NCI-H510A treated with DMSO at 0.1 percent for 48 hours (cell line): ENCODE data around the gene ARHGAP12.

ENCODE experiments used
- DNase-seq: peaks from one replicate; lab custom pipeline; 2025; lab: John Stamatoyannopoulos, UW

The ARHGAP12 gene

DNA sequence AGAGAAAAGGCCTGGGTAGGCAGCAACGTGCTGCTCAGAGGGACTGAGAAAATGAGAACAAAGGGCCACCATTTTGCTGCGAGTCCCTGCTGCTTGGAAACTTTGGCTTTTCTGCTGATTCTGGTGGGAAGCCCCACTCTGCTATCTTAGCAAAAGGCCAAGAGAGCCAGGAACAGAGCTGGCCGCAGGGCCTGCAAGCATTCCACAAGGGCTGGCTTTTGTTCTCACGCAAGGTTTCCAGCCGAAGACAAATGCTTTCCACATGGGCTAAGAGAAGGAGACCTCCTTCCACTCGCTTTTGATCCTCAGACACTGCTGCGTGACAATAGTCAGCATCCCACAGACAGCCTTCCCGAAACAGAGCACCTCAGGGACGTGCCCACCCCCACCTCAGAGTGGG, 163.1 kb downstream of the ARHGAP12 start:
- no peak for DNase-seq

DNA sequence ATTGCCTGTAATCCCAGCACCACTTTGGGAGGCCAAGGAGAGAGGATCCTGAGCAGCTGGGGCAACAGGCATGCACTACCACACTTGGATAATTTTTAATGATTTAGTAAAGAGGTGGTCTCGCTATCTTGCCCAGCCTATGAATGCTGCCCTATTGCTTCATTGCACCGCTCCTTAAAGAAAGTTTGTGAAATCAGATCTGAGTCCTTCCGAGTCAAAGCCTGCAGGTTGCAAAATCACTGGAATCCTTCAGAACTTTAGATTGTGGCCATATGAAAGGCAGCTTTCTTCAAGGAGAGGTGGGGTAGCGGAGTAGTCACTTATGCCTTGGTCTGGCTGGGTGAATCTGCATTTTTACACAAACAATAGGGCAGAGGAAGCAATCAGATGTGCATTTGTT, 166.3 kb downstream of the ARHGAP12 start:
- DNase-seq, result no peak

DNA sequence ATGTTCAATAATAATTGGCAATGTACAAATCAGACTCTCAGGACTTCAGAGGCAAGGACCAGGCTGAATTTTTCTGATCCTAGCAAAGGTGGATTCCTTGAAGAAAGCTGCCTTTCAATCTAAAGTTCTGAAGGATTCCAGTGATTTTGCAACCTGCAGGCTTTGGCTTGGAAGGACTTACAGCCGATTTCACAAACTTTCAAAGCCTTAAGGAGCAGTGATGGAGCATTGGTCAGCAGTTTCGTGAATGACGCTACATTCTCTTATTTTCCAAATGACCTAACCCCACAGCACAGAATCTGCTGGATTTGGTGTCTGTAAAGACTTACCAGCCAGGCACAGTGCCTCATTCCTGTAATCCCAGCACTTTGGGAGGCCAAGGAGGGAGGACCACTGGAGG, 167.5 kb downstream of the ARHGAP12 start:
- DNase-seq, result no peak

DNA sequence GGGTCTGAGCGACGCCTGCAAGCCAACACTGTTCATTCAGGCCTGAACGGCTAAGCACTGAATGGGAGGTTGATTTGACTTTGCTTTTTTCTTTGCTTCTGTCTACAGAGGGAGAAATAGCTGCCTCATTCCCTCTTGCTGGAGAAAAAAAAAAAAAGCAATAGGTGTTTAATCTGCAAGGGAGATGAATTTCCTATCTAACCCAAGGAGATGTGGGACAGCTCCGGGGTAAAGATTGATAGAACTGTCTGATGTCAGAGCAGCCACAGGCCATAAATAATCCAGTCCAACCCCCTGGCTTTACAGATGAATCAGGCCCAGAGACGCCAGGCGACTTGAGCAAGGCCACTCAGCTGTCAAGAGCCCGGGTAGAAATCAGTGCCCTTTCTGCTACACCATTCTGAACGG, 168.0 kb downstream of the ARHGAP12 start:
- DNase-seq, result no peak

DNA sequence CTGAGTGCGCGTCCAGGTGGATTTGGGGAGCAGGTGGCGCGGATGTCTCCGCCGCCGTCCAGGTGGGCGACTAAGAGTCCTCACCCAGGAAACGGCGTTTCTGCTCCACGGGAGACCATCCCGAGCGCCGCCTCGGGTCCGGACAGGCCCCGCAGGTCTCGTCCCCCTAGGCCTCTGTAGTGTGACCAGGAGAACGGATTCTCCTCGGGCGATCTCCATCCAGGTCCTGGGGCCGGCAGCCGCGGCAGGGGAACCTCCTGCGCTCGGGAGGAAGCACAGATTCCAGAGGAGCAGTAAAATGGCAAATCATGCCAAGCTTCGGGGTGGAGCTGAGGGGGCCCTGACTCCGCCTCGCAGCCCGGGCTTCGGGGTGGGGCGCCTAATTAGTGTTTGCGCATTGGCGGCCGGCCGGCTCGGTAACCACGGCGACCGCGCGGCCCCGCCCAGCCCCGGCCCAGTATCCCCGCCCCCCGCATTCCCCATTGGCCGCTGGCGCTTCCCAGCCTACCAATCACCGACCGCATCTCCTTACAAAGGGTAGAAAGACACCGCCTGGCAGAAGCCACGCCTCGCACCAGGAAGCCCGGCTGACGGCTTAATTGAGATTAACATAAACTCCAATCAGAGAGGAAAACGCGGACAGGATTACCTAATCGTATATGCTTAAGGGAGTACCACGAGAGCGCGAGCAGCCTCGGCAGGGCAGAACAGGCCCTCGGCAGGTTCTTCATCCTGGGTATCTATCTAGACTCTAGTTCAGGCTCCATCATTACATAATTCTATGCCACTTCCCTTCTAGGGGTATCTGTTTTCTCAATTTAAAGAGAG, 168.6 kb downstream of the ARHGAP12 start:
- peak; percentile 89 for DNase-seq

DNA sequence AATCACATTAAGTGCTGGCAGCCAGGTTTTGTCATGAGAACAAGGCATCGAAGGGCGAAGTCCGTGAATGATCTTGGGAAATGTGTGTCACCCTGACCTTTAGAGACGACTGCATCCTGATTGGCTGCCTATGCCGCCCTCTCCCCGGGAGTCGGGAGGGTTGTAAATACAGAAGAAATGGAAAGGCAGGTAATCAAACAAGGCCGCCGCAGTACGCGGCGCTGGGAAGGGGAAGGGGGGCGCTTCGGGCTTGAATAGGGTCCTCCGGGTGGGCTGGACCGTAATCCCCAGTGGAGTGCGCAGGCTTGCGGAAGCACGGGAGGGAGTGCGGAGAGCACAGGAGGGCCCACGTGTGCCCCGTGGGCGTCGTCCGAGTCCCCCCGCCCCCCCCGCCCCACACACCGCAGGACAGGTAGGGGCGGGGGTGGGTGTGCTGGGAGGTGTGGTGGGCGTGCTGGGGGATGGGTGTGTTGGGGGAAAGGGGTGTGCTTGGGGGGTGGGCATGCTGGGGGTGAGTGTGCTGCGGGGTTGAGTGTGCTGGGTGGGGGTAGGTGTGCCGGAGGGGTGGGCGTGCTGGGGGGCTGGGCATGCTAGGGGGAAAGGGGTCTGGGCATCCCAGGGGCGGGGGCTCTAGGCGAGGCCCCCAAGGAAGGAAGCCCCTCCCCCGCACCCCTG, 169.4 kb downstream of the ARHGAP12 start:
- peak; percentile 25 for DNase-seq

DNA sequence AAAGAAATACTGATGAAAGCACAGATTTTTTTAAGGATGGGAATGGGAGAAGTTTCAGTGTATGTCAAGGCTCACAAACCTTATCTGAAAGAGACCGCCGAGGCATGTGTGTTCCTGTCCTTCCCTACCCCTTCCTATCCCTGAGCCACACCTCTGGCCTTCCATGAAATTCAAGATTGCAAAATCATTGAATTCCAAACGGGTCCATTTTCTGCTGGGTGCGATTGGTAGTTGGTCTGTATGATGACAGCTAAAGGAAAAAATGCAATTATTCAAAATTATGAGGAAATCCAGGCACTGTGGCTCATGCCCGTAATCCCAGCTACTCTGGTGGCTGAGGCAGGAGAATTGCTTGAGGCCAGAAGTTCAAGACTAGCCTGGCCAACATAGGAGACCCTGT, 170.1 kb downstream of the ARHGAP12 start:
- DNase-seq, result no peak

DNA sequence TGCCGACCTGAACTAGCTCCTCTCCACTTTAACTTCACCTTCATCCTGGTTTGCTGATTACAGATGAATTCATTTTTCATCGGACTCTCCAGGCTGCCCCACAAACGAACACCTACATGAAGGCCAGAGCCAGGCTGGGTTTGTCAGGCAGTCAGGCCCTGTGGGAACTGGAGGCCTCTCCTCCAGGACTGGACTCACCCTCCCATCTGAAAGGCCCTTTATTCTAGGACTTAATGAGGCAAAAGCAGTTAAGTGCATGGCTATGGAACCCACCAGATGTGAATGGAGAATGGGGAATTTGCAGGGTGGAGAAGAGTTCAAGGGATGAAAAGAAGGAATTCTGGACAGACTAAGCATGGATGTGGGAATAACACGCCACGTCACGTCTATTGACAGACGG, 170.8 kb downstream of the ARHGAP12 start:
- no peak for DNase-seq

DNA sequence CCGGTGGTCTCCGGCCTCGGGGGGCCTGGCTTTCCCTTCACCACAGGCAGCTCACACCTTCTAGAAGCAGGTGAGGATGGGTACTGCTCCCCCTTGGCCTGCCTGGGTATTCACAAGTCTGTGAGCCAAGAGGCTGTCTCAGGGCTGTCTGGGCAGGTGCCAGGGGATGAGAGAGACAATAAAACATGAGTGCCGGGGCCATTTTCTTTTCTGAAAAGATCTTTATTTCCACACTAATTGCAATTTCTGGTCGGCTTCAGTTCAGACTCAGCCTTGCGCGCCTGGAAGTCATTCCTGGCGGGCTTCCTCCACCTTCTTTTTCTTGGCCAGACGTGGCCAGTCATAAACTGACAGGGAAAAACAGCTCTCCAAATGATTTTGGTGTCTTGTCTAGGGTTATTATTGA, 171.2 kb downstream of the ARHGAP12 start:
- no peak for DNase-seq

DNA sequence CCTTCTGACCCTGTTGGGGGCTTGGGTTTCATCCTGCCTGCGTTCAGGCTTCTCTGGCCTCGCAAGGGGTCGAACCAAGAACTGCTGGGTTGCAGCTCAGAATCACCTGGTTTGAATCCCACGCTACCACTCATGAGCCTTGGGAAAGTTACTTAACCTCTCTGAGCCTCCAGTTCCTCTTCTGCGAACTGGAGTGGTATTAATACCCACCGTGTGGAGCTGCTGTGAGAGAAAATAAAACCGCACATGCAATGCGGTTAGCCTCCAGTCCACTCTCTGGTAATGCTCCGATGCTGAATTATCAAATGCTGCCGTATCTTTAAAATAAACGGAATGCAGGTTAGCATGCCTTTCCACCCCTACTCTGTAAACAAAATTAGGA, 171.9 kb downstream of the ARHGAP12 start:
- DNase-seq, result no peak

DNA sequence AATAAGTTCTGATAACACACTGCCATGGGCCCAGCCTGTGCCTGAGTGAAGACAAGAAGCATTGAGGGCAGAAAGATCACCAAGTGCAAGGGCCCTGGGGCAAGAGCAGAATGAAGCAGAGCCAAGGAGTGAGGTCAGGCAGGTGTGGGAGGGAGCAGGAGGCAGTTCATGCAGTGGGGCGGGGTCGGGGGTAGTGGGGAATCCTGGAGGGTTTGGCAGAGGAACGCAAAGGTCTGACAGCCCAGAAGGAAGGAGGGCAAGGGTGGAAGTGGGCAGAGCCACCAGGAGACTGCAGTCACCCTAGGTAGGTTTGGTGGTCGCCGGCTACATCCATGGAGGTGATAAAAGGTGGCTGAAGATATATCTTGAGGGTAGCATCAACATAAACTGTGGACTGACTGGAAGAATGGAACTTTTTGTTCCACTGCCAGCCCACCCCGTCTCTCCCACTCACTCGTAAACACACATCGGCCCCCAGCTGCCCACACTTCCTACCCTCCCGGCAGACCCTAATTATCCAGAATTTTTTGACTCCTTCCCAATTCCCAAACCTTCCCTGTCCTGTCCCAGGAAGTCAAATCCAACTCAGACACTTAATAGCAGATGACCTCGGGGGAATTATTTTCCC, 172.4 kb downstream of the ARHGAP12 start:
- no peak for DNase-seq
